SH-SY5Y (cell line): ENCODE measurements around the gene KREMEN2.

Source experiments
- GATA2 ChIP-seq: IDR thresholded peaks from 2 replicates; pipeline ENCODE4 v1.6.1; 2011; ENCODE audit warnings: mild to moderate bottlenecking, low read depth, low read length
- GATA3 ChIP-seq: IDR thresholded peaks from 2 replicates; pipeline ENCODE4 v1.6.1; 2011; ENCODE audit warnings: low read depth, mild to moderate bottlenecking, low read length, moderate library complexity

The KREMEN2 gene

DNA sequence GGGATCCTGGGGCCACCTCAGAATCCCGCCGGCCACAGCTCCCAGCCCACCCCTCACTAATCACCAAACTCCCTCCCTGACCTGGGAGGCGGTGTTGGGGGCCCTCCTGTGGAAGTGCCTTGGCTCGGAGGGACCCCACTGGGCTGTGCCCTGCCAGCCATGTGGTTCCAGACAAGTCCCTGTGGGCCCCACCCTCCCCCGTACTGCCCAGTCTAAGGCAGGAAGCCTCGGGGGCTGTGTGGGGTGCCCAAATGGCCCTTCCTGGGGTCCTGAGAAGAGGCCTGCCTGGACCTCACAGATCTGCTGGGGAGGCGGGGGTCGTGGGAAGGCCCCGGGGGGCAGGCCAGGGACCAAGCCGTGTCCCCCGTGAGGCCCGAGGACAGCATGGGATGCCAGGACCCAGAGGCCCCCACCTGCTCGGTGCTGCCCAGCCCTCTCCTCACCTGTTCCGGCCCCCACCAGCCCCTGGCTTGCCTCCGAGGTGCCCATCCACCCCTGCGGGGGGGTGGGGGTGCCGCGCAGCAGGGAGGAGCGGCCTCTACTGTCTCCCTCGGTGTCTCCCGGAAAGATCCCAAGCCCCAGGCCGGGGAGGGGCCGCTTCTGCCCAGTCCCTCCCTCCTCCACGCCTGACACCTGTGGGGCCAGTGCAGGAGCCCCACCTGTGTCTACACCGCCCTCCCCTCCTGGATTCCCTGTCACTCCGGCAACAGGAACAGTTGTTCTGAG, 9.3 kb upstream of the KREMEN2 start:
- TF ChIP-seq GATA2, result no peak
- no peak for TF ChIP-seq GATA3

DNA sequence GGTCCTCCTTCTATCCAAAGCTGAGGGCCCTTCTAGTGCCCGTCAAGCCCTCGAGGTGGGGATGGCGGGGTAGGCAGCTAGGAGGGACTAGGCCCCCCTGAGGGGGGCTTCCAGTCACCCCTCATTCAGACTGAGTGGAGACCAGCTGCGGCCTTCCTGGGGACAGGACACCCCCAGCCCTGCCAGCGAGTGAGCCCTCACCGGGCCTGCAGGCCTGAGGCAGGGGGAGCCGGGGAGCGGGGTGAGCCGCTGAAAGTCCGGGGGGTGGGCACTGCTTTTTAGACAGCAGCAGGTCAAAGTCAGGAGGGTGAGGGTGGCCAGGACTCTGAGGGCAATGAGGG, 8.7 kb upstream of the KREMEN2 start:
- TF ChIP-seq GATA3 (no peak), GATA2 (no peak)

DNA sequence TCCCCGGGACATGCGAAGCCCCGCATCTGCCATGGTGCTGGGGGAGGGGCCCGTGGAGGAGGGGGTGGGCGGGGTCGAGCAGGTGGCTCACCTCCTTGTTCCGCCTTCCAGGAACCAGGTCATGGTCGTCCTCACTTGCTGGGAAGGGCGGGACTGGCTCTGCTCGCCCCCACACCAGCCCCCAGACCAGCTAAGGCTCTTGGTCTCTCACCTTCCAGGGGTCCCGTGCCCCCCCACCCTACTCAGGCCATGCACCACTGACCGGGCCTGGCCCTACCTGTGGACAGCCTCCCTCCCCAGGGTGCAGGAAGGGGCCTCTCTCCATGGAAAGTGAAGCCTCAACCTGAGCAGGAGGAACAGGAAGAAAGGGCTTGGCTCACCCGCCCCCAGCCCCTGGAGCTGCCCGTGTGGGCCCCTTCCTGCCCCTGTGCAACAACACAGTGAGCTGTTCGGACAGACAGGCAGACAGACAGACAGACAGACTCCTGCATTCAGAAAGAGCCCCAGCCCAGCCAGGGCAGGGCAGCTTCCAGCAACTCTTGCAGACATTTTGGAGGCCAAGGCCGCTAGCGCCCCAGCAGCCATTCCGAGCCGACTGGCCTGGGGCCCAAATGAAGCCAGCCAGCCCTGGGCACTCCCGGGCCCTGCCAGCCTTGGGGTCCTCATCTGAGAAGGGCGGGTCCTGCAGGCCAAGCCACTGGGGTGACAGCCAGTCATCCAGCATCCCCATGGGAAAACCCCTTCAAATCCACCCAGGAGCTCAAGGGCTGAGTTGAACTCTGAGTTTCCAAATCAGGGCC, 8.1 kb upstream of the KREMEN2 start:
- TF ChIP-seq GATA2 (no peak), GATA3 (no peak)

DNA sequence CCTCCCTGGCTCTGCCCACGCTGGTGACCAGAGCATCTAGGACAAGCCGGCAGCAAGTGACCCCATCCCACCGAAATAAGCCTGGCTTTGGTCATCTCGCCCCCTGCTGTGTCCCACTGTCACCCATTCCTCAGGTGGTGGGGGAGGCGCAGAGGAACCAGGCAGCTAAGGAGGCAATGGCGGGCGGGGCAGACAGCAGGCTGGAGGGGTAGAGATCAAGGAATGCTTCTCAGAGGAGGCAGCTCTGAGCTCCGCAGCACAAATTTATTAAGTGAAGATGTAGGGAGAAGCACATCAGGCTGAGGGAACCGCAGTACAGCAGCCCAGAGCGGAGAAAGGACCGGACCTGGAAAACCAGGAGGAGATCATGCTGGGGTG, 7.5 kb upstream of the KREMEN2 start:
- TF ChIP-seq GATA3 (no peak), GATA2 (no peak)

DNA sequence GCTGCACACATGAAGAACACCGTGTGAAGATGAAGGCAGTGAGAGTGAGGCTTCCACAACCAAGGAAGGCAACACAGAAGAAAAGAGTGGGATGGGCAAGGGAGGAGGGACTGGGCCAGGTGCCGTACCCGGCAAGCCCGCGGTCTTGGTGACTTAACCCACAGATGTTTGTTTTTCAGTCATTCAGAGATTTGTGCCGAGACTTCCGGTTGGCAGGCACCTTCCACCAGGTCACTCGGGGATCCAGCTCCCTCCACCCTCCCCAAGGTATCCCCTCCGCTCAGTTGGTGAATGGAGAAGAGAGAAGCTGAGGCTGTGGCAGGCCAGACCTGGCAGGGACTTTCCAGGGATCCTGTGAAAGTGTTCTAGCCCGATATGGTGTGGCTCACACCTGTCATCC, 4.9 kb upstream of the KREMEN2 start:
- TF ChIP-seq GATA3 (no peak), GATA2 (no peak)

DNA sequence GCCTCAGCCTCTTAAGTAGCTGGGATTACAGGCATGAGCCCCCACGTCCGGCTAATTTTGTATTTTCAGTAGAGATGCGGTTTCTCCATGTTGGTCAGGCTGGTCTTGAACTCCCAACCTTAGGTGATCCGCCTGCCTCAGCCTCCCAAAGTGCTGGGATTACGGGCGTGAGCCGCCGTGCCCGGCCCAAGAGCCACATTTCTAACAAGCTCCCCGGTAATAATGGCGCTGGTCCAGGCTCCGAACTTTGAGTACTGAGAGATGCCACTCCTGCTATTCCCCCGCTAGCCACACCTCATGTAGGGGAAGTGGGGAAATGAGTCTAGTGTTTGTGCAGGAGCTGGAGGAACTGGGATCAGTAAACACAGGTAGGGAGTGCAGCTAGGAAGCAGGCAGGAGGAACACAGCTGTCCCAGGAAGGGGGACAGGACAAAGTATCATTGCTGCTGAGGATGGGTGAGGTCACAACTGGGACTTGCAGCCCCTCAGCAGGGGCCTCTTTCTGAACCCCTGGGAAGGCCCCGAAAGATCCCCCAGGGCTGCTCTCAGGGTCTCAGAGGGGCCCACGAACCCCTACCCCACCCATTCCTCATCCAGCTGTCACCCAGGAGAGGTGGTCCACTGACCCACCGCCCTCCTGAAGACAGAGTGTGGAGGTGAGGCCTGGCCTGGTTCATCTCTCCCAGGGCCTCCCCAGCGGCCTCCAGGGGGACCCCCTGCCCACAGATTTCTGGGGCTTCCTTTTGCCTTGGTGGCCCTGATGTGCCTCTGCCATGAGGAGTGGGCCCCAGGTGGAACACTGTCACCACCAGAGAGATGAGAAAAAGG, 3.7 kb upstream of the KREMEN2 start:
- no peak for TF ChIP-seq GATA2
- TF ChIP-seq GATA3, result no peak

DNA sequence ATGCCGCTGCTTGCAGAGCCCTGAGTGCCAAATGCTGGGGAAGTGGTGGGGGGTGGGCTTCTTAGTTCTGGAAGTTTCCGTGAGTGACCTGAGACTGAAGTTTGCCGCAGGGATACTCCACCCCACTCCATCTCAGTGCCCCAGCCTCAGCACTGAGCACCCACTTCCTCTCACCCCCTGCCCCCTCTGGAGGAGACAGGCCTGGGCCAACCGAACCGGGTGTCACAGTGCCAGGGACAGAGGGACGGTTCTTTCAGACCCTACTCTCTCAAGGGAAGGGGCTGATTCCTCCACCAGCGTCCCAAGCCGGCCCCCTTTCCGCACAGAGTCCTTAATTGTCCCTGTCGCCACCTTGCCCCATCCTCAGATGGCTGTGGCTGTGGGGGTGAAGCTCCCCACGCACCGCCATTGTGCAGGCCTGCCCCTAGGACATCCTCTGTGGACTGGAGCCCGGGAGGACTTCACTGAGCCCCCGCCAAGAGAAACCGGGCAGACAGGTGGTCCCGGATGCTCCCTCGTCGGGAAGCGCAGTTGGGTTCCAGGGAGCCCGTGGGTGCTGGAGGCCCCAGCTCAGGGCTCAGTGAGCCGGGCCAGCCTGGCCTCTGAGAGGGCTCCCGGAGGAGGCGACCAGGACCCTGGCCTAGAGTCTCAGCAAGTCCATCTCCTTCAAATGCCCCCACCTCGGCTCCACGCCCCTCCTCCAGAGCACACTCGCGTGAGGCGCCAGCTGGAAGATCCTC, 1.6 kb upstream of the KREMEN2 start:
- TF ChIP-seq GATA2 (no peak), GATA3 (no peak)

DNA sequence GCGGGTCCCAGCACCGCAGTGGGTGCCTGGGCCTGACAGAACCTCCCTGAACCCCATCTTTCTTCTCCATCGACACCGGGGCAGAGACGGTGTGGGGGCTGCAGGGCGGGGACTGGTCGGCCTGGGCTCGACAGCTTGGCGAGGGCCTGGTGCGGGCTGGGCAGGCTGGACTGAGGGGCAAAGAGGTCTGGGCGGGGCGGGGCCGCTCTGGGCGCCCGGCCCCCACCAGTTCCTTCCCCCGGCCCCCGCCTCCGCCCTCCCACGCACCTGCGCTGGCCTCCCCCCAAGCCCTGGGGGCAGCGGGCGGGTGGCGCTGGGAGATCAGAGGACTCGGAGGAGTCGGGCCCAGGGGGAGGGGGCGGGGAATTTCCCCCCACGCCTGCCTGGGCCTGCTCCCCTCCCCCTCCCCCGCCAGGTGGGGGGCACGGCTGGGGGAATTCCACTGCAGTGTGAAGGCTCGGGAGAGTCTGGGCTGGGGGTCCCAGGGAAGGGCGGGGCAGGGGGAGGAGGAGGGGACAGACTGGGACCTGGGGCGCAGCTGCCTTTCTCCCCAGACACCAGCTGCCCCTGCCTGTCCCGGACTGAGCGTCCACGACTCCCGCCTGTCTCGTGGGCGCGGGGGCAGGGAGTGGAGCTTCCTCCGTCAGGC, 877 bp upstream of the KREMEN2 start:
- TF ChIP-seq GATA3, result no peak
- TF ChIP-seq GATA2, result no peak

DNA sequence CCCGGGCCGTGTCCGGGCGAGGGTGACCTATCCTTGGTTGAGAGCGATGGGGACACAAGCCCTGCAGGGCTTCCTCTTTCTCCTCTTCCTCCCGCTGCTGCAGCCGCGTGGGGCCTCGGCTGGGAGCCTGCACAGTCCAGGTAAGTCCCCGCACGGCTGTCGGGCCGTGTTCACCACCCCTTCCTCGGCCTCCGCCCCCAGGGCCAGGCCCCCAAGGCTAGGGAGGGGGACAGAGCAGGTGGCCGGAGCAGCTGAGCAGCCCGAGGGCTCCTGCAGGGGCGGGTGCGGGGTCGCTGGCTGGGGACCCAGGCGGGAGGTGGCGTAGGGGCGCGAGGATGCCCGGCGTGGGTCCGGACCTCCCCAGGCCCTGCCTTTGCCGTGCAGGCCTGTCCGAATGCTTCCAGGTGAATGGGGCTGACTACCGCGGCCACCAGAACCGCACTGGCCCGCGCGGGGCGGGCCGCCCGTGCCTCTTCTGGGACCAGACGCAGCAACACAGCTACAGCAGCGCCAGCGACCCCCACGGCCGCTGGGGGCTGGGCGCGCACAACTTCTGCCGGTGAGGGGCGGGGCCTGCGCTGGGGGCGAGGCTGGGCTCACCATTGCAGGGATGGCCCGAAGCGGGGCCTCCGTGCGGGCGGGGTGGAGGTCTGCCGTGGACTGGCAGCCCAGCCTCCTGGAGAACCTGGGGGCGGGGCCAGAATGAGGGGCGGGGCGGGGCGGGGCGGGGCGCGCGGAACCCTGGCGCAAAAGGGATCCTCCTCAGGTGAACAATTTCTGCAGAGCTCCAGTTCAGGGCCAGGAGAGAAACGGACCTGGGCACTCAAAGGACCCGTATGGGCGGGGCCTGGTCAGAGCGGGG, 631 bp downstream of the KREMEN2 start:
- TF ChIP-seq GATA2, result no peak
- TF ChIP-seq GATA3, result no peak

DNA sequence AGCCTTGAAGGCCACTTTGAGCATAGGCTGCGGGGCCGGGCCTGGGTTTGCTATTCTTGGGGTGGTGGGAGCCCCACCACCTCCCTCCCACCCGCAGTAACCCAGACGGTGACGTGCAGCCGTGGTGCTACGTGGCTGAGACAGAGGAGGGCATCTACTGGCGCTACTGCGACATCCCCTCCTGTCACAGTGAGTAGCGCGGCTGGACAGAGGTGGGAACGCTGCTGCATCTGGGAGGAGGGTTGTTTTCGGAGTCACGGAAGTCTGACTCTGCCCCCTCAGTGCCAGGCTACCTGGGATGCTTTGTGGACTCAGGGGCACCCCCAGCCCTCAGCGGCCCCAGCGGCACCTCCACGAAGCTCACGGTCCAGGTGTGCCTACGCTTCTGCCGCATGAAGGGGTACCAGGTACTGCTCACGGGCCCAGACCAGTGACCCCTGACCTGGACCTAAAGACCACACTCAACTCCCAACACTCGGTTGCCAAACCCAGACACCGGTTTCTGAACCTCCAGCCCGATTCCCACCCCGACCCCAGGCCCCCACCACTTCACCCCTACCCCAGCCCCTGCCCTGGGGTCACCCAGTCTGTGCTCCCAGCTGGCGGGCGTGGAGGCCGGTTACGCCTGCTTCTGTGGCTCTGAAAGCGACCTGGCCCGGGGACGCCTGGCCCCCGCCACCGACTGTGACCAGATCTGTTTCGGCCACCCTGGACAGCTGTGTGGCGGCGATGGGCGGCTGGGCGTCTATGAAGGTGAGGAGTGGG, 2.1 kb downstream of the KREMEN2 start:
- TF ChIP-seq GATA3, result no peak
- TF ChIP-seq GATA2, result no peak

DNA sequence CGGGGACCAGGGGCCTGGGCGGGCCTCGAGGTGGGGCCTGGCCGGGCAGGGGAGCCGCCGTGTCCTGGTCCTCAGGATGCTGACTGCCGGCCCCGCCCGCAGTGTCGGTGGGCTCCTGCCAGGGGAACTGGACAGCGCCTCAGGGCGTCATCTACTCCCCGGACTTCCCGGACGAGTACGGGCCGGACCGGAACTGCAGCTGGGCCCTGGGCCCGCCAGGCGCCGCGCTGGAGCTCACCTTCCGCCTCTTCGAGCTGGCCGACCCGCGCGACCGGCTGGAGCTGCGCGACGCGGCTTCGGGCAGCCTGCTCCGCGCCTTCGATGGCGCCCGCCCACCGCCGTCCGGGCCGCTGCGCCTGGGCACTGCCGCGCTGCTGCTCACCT, 2.7 kb downstream of the KREMEN2 start:
- no peak for TF ChIP-seq GATA2
- TF ChIP-seq GATA3, result no peak

DNA sequence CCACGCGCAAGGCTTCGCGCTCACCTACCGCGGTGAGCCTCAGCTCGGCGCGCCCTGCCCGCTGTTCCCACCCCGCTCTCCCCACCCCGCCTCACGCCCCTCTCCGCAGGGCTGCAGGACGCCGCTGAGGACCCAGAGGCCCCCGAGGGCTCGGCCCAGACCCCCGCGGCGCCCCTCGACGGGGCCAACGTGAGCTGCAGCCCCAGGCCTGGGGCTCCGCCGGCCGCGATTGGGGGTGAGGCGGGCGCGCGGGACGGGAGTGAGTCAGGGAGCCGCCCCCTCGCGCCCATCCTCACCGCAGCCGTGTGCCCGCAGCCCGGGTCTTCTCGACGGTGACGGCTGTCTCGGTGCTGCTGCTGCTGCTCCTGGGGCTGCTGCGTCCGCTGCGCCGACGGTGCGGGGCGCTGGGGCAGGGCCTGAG, 3.1 kb downstream of the KREMEN2 start:
- no peak for TF ChIP-seq GATA2
- TF ChIP-seq GATA3, result no peak

DNA sequence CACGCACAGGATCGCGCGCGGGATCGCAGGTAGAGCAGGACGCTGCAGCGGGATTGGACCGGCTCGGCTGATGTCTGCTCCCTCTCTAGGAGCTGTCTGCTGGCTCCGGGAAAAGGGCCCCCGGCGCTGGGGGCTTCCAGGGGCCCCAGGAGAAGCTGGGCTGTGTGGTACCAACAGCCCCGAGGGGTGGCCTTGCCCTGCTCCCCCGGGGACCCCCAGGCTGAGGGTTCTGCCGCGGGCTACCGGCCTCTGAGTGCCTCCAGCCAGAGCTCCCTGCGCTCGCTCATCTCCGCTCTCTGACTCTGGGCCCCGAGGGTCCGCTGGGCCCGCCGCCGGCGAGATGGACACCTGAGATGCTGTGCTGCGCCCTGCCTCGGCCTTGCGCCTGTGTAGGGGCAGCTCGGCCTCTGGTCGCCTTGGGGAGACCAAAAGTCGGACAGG, 3.7 kb downstream of the KREMEN2 start:
- TF ChIP-seq GATA2 (no peak), GATA3 (no peak)
